GM12878 (cell line): ENCODE data around the gene RAPGEF1. TPM values are rescaled to one million over a fixed set of nuclear protein-coding genes. Genes with fewer than 3 reads are reported as not detected.

ENCODE experiments used
- BHLHE40 ChIP-seq, 2 experiments: fragments of 450-650 bp in 1 of 2; IDR thresholded peaks; 2 replicates each; pipeline ENCODE4 v1.6.1; 2011 to 2017; ENCODE audit warnings: low read depth in 2 of 2, borderline replicate concordance in 1 of 2, improper control_type of control experiment in 1 of 2, low read length in 1 of 2, mild to moderate bottlenecking in 1 of 2
- CBFB ChIP-seq: IDR thresholded peaks from 2 replicates; pipeline ENCODE4 v1.6.1; 2016; ENCODE audit warnings: antibody characterized with exemption, low read depth
- EGR1 ChIP-seq, 2 experiments: IDR thresholded peaks; 1 replicate in 1 of 2; 2 replicates in 1 of 2; pipeline ENCODE4 v1.6.1; 2011 to 2012; ENCODE audit warnings: low read depth in 2 of 2, low read length in 2 of 2, borderline replicate concordance in 1 of 2, mild to moderate bottlenecking in 1 of 2, moderate library complexity in 1 of 2
- EZH2 ChIP-seq: IDR thresholded peaks from 2 replicates; pipeline ENCODE4 v1.6.1; 2012; ENCODE audit warnings: low read depth, mild to moderate bottlenecking, control low read depth, inconsistent platforms, low read length, borderline replicate concordance; ENCODE audit not compliant: control insufficient read depth
- GATAD2B ChIP-seq: fragments of 450-650 bp; conservative IDR thresholded peaks from 2 replicates; pipeline ENCODE4 v1.6.1; 2017; ENCODE audit warnings: low read depth, mild to moderate bottlenecking, moderate library complexity
- KLF5 ChIP-seq: fragments of 450-650 bp; IDR thresholded peaks from 2 replicates; pipeline ENCODE4 v1.6.1; 2014; ENCODE audit warnings: mild to moderate bottlenecking; ENCODE audit not compliant: partially characterized antibody
- NFXL1 ChIP-seq: fragments of 450-650 bp; IDR thresholded peaks from 2 replicates; pipeline ENCODE4 v1.6.1; 2017; ENCODE audit warnings: antibody characterized with exemption, mild to moderate bottlenecking, borderline replicate concordance
- NFYA ChIP-seq: IDR thresholded peaks from 2 replicates; pipeline ENCODE4 v1.6.1; 2011; ENCODE audit warnings: low read depth, mild to moderate bottlenecking, low read length, improper control_type of control experiment, borderline replicate concordance
- NFYB ChIP-seq: IDR thresholded peaks from 2 replicates; pipeline ENCODE4 v1.6.1; 2011; ENCODE audit warnings: low read depth, mild to moderate bottlenecking, low read length, improper control_type of control experiment, moderate library complexity; ENCODE audit not compliant: insufficient read depth
- RAD21 ChIP-seq: IDR thresholded peaks from 2 replicates; pipeline ENCODE4 v1.6.1; 2011; ENCODE audit warnings: mild to moderate bottlenecking, low read depth, low read length, moderate library complexity; ENCODE audit not compliant: insufficient read depth
- RAD51 ChIP-seq: fragments of 450-650 bp; IDR thresholded peaks from 2 replicates; pipeline ENCODE4 v1.6.1; 2016; ENCODE audit warnings: moderate library complexity, mild to moderate bottlenecking, inconsistent platforms
- RB1 ChIP-seq: fragments of 450-650 bp; formaldehyde crosslinking; IDR thresholded peaks from 2 replicates; pipeline ENCODE4 v1.6.1; 2017; ENCODE audit warnings: mild to moderate bottlenecking, borderline replicate concordance
- SRF ChIP-seq, 2 experiments: IDR thresholded peaks; 2 replicates each; pipeline ENCODE4 v1.6.1; 2011; ENCODE audit warnings: low read depth in 2 of 2, low read length in 2 of 2, mild to moderate bottlenecking in 1 of 2, moderate library complexity in 1 of 2
- ZBTB11 ChIP-seq: fragments of 450-650 bp; formaldehyde crosslinking; IDR thresholded peaks from 2 replicates; pipeline ENCODE4 v1.5.0; 2022; ENCODE audit warnings: mild to moderate bottlenecking, missing genetic modification characterization
- ZBTB33 ChIP-seq: fragments of 450-650 bp; IDR thresholded peaks from 2 replicates; pipeline ENCODE4 v1.6.1; 2017; ENCODE audit warnings: mild to moderate bottlenecking
- ZBTB40 ChIP-seq: fragments of 450-650 bp; IDR thresholded peaks from 2 replicates; pipeline ENCODE4 v1.6.1; 2016; ENCODE audit warnings: mild to moderate bottlenecking, moderate library complexity, borderline replicate concordance
- polyA plus RNA-seq, 11 experiments: library from polyadenylated mRNA; depleted of rRNA in 4 of 11; unstranded in 6 of 11; stranded (reverse) in 5 of 11; fragments of >200 nt; fragmentation: Nextera tagmentation in 4 of 11; fragmentation: Illumina TruSeq in 1 of 11; extraction: Ambion mirVana in 4 of 11; extraction: Trizol in 1 of 11; gene quantifications; 1 replicate in 1 of 11; 2 replicates in 10 of 11; pipeline versions ENCODE4 v1.2.1 to v1.2.3, GENCODE V29; 2011 to 2016; ENCODE audit warnings: inconsistent platforms in 2 of 11, missing spikeins in 2 of 11, low read depth in 1 of 11
- total RNA-seq, 4 experiments: library from RNA; depleted of rRNA in 3 of 4; stranded (reverse); fragments of >200 nt in 3 of 4; fragmentation: Illumina TruSeq in 1 of 4; extraction: Trizol in 1 of 4; gene quantifications; 2 replicates each; pipeline versions ENCODE4 v1.2.1 to v1.2.3, GENCODE V29; 2013 to 2021
- TF ChIP-seq, protein P1 (sequence below): IDR thresholded peaks from 2 replicates; pipeline ENCODE4 v1.6.1; 2011; ENCODE audit warnings: borderline replicate concordance, low read depth, mild to moderate bottlenecking, moderate library complexity, low read length; ENCODE audit not compliant: insufficient read depth, poor library complexity, severe bottlenecking

The RAPGEF1 gene
- total and polyA plus RNA-seq, 10 of the 15 experiments (the other 5 are each of a cell fraction or from before 2014, with no cell fraction given) = 0.42 to 113 (median 45.9) TPM

DNA sequence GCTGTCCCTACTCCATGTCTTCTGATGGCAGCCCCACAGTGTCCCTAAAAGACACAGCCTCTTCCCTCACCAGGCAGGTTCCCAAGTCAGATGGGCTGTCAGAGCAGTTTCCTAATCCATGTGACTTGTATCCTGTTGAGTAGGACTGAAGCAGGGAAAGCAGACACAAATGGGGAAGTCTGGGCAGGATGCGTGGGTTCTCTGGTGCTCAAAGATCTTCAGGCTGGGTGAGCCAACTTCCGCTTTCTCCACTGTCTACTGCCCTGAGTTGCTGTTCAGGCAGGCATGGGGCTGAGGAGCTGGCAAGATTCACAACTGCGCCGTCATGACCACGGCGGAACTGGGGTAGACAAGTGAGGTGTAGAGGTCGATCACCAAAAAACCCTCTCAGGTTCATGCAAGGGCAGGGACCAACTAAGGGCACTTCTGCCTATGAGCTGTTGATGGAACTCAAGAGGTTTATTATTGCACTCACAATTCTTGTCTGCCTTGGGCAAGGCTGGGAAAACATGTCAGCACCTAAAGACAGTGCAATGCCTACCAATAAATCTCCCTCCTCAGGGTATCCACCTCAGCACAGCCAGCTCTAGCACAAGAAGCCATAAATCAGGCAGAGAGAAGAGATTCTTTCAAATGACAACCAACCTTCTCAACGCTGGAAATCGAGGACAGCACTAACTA, 83.4 kb downstream of the RAPGEF1 start (continued):
- TF ChIP-seq ZBTB11 (CRISPR knock-in tag) (no peak), EZH2 (no peak), NFYB (no peak), NFYA (no peak), RB1 (no peak), KLF5 (no peak), RAD21 (no peak), EGR1 (IDR thresholded peaks at IDR 0.05; ENCODE audit: borderline replicate concordance in 1 of 2, low read depth in 2 of 2, low read length in 2 of 2) (0 out of 3 replicates have a peak, but pooled peaks of 1 of the 2 experiments have one; percentile 26), NFXL1 (no peak), ZBTB40 (peak; percentile 22; the same call in 1 of the 2 replicates), SRF (IDR thresholded peaks at IDR 0.05; ENCODE audit: low read depth in 2 of 2, low read length in 2 of 2) (no peak), BHLHE40 (IDR thresholded peaks at IDR 0.05; ENCODE audit: borderline replicate concordance in 1 of 2, low read depth in 2 of 2, low read length in 1 of 2) (0 out of 4 replicates have a peak, but pooled peaks of 1 of the 2 experiments have one; percentile 22), ZBTB33 (no peak), GATAD2B (peak; percentile 73), CBFB (no peak), RAD51 (no peak)
- TF ChIP-seq, protein P1, sequence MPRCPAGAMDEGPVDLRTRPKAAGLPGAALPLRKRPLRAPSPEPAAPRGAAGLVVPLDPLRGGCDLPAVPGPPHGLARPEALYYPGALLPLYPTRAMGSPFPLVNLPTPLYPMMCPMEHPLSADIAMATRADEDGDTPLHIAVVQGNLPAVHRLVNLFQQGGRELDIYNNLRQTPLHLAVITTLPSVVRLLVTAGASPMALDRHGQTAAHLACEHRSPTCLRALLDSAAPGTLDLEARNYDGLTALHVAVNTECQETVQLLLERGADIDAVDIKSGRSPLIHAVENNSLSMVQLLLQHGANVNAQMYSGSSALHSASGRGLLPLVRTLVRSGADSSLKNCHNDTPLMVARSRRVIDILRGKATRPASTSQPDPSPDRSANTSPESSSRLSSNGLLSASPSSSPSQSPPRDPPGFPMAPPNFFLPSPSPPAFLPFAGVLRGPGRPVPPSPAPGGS = no peak
